Activated gamma-delta T cell treated with Interleukin-2 at 50 U/mL for 16 hours (primary cell): ENCODE results near the gene KRT74.

ENCODE experiments used
- DNase-seq: peaks from one replicate; pipeline ENCODE4 v3.0.0-alpha.2; 2020

The KRT74 gene

GRCh38 chr12:52568111-52568510, 5.5 kb downstream of the KRT74 start:
- no peak for DNase-seq

GRCh38 chr12:52566847-52567291, 6.8 kb downstream of the KRT74 start:
- DNase-seq = peak; percentile 19

GRCh38 chr12:52564582-52564981, 9.1 kb downstream of the KRT74 start:
- no peak for DNase-seq

GRCh38 chr12:52561880-52562449, 11.7 kb downstream of the KRT74 start:
- no peak for DNase-seq

GRCh38 chr12:52559979-52560378, 13.7 kb downstream of the KRT74 start:
- no peak for DNase-seq

- DNase-seq = no peak
These were observed 14.7 kb downstream of the KRT74 start for GRCh38 chr12:52558781-52559445.

- no peak for DNase-seq
These were observed 16.2 kb downstream of the KRT74 start for GRCh38 chr12:52557476-52557875.

GRCh38 chr12:52555577-52555976, 18.1 kb downstream of the KRT74 start:
- DNase-seq = peak; percentile 9

- DNase-seq = no peak
These were observed 20.9 kb downstream of the KRT74 start, which contains the start of gene KRT71 for GRCh38 chr12:52552681-52553195. KRT71 (minus strand) TSS chr12:52553145; CDS start chr12:52553077, 68 bp downstream.

- no peak for DNase-seq
These were observed 21.6 kb downstream of the KRT74 start for GRCh38 chr12:52552055-52552454.

GRCh38 chr12:52551216-52551865, 22.3 kb downstream of the KRT74 start:
- DNase-seq = no peak

- no peak for DNase-seq
These were observed 27.5 kb downstream of the KRT74 start for GRCh38 chr12:52546126-52546525.

GRCh38 chr12:52543985-52544883, 29.4 kb downstream of the KRT74 start:
- DNase-seq = no peak

GRCh38 chr12:52542785-52543318, 30.8 kb downstream of the KRT74 start:
- no peak for DNase-seq

- no peak for DNase-seq
These were observed 31.5 kb downstream of the KRT74 start for GRCh38 chr12:52542157-52542556.

- DNase-seq = no peak
These were observed 31.9 kb downstream of the KRT74 start for GRCh38 chr12:52541709-52542108.

- DNase-seq = no peak
These were observed 33.1 kb downstream of the KRT74 start for GRCh38 chr12:52540531-52540930.

GRCh38 chr12:52539821-52540173, 33.8 kb downstream of the KRT74 start:
- no peak for DNase-seq

GRCh38 chr12:52539083-52539820, 34.4 kb downstream of the KRT74 start:
- DNase-seq = no peak

GRCh38 chr12:52537101-52537500, 36.5 kb downstream of the KRT74 start:
- no peak for DNase-seq

GRCh38 chr12:52535574-52535973, 38.1 kb downstream of the KRT74 start:
- no peak for DNase-seq

GRCh38 chr12:52534482-52534881, 39.2 kb downstream of the KRT74 start:
- no peak for DNase-seq
